H9 (cell line): ENCODE data around the gene DMXL2. TPM values are rescaled to one million over a fixed set of nuclear protein-coding genes. Genes with fewer than 3 reads are reported as not detected.

Source experiments
- DNase-seq: peaks from one replicate; pipeline ENCODE4 v3.0.0-alpha.2; 2017
- H2AFZ ChIP-seq: one replicate; pipeline ENCODE4 v1.6.1; 2013; ENCODE audit warnings: mild to moderate bottlenecking, low read length, control low read depth, moderate library complexity
- H2AK5ac ChIP-seq: 2 replicates; pipeline ENCODE4 v1.6.1; 2013; ENCODE audit warnings: low read length, control low read depth, mixed read lengths; ENCODE audit not compliant: insufficient read length
- H2BK120ac ChIP-seq: one replicate; pipeline ENCODE4 v1.6.1; 2013; ENCODE audit warnings: low read depth, mild to moderate bottlenecking, low read length, control low read depth, inconsistent platforms; ENCODE audit not compliant: poor library complexity, severe bottlenecking
- H2BK12ac ChIP-seq: 2 replicates; pipeline ENCODE4 v1.6.1; 2013; ENCODE audit warnings: low read length, control low read depth, mixed read lengths, low read depth; ENCODE audit not compliant: insufficient read length
- H2BK15ac ChIP-seq: 2 replicates; pipeline ENCODE4 v1.6.1; 2013; ENCODE audit warnings: low read depth, low read length, control low read depth
- H2BK20ac ChIP-seq: one replicate; pipeline ENCODE4 v1.6.1; 2013; ENCODE audit warnings: low read depth, mild to moderate bottlenecking, low read length, control low read depth, inconsistent platforms; ENCODE audit not compliant: poor library complexity, severe bottlenecking
- H2BK5ac ChIP-seq: 2 replicates; pipeline ENCODE4 v1.6.1; 2013; ENCODE audit warnings: low read length, control low read depth, mixed read lengths; ENCODE audit not compliant: insufficient read length
- H3K14ac ChIP-seq: 2 replicates; pipeline ENCODE4 v1.6.1; 2013; ENCODE audit warnings: low read length, control low read depth; ENCODE audit not compliant: insufficient read depth
- H3K18ac ChIP-seq: 2 replicates; pipeline ENCODE4 v1.6.1; 2013; ENCODE audit warnings: low read depth, mild to moderate bottlenecking, mixed read lengths, low read length, control low read depth; ENCODE audit not compliant: insufficient read length
- H3K23ac ChIP-seq: 2 replicates; pipeline ENCODE4 v1.6.1; 2013; ENCODE audit warnings: low read length, control low read depth, mixed read lengths, low read depth; ENCODE audit not compliant: insufficient read length
- H3K23me2 ChIP-seq: 2 replicates; pipeline ENCODE4 v1.6.1; 2013; ENCODE audit warnings: low read depth, mild to moderate bottlenecking, mixed read lengths, low read length, control low read depth; ENCODE audit not compliant: insufficient read length, poor library complexity, severe bottlenecking
- H3K27ac ChIP-seq: 2 replicates; pipeline ENCODE4 v1.5.1; 2013; ENCODE audit warnings: low read length, control low read depth, mixed read lengths, low read depth; ENCODE audit not compliant: insufficient read length
- H3K27me3 ChIP-seq: 2 replicates; pipeline ENCODE4 v1.6.1; 2013; ENCODE audit warnings: low read length, control low read depth, inconsistent platforms; ENCODE audit not compliant: insufficient read depth
- H3K4ac ChIP-seq: 2 replicates; pipeline ENCODE4 v1.6.1; 2013; ENCODE audit warnings: low read depth, mild to moderate bottlenecking, control low read depth, inconsistent platforms, low read length, moderate library complexity
- H3K4me1 ChIP-seq: 2 replicates; pipeline ENCODE4 v1.6.1; 2013; ENCODE audit warnings: low read length, control low read depth, inconsistent platforms; ENCODE audit not compliant: insufficient read depth
- H3K4me2 ChIP-seq: 2 replicates; pipeline ENCODE4 v1.6.1; 2013; ENCODE audit warnings: low read length, control low read depth, mixed read lengths; ENCODE audit not compliant: insufficient read length, insufficient read depth
- H3K56ac ChIP-seq: 2 replicates; pipeline ENCODE4 v1.6.1; 2013; ENCODE audit warnings: low read depth, mild to moderate bottlenecking, mixed read lengths, low read length, control low read depth; ENCODE audit not compliant: insufficient read length
- H3K79me1 ChIP-seq: 2 replicates; pipeline ENCODE4 v1.6.1; 2013; ENCODE audit warnings: low read depth, mild to moderate bottlenecking, moderate library complexity, low read length, control low read depth, inconsistent platforms; ENCODE audit not compliant: insufficient read depth, poor library complexity, severe bottlenecking
- H3K79me2 ChIP-seq: 2 replicates; pipeline ENCODE4 v1.6.1; 2013; ENCODE audit warnings: low read length, control low read depth, inconsistent platforms; ENCODE audit not compliant: insufficient read depth
- H3K9ac ChIP-seq: 2 replicates; pipeline ENCODE4 v1.6.1; 2013; ENCODE audit warnings: low read length, control low read depth, mixed read lengths; ENCODE audit not compliant: insufficient read length; ENCODE audit errors: extremely low read depth
- H3K9me3 ChIP-seq: one replicate; pipeline ENCODE4 v1.6.1; 2013; ENCODE audit warnings: low read depth, low read length, inconsistent platforms; ENCODE audit not compliant: control insufficient read depth
- H3T11ph ChIP-seq: one replicate; pipeline ENCODE4 v1.6.1; 2013; ENCODE audit warnings: mild to moderate bottlenecking, low read length, control low read depth, inconsistent platforms
- H4K20me1 ChIP-seq: one replicate; pipeline ENCODE4 v1.6.1; 2013; ENCODE audit not compliant: control insufficient read depth, insufficient read length, insufficient read depth
- H4K5ac ChIP-seq: 2 replicates; pipeline ENCODE4 v1.6.1; 2013; ENCODE audit warnings: low read depth, mild to moderate bottlenecking, mixed read lengths, low read length, control low read depth; ENCODE audit not compliant: insufficient read length
- H4K8ac ChIP-seq: replicated peaks from 2 replicates; pipeline ENCODE4 v1.6.1; 2013; ENCODE audit warnings: low read length, control low read depth, mixed read lengths, low read depth; ENCODE audit not compliant: insufficient read length
- H4K91ac ChIP-seq: 2 replicates; pipeline ENCODE4 v1.6.1; 2013; ENCODE audit warnings: low read depth, mild to moderate bottlenecking, moderate library complexity, mixed read lengths, low read length, control low read depth; ENCODE audit not compliant: insufficient read length
- H3K27ac Mint-ChIP-seq, 3 experiments: 2 replicates in 2 of 3; 3 replicates in 1 of 3; pipeline ENCODE4 v1.8.0; 2020 to 2021; ENCODE audit warnings: mixed read lengths in 3 of 3, mild to moderate bottlenecking in 1 of 3, moderate library complexity in 1 of 3
- H3K27me3 Mint-ChIP-seq: 2 replicates; pipeline ENCODE4 v1.8.0; 2021; ENCODE audit warnings: low read depth, mild to moderate bottlenecking, moderate library complexity, mixed read lengths
- H3K36me3 Mint-ChIP-seq, 3 experiments: 2 replicates in 2 of 3; 3 replicates in 1 of 3; pipeline ENCODE4 v1.8.0; 2020 to 2021; ENCODE audit warnings: low read depth in 3 of 3, mixed read lengths in 3 of 3; ENCODE audit not compliant: insufficient read depth in 1 of 3
- H3K4me1 Mint-ChIP-seq, 2 experiments: 2 replicates each; pipeline ENCODE4 v1.8.0; 2020; ENCODE audit warnings: mixed read lengths in 2 of 2
- H3K4me3 Mint-ChIP-seq, 2 experiments: 2 replicates in 1 of 2; 3 replicates in 1 of 2; pipeline ENCODE4 v1.8.0; 2020 to 2021; ENCODE audit warnings: mild to moderate bottlenecking in 2 of 2, mixed read lengths in 2 of 2, moderate library complexity in 1 of 2
- H3K9me3 Mint-ChIP-seq, 2 experiments: 2 replicates in 1 of 2; 3 replicates in 1 of 2; pipeline ENCODE4 v1.8.0; 2020; ENCODE audit warnings: mild to moderate bottlenecking in 2 of 2, mixed read lengths in 2 of 2, moderate library complexity in 1 of 2
- WGBS: extraction: QIAGEN DNeasy Blood & Tissue Kit; methylation state at CpG from one replicate; pipeline ENCODE4 v1.1.7; 2013; ENCODE audit warnings: missing lambda C conversion rate, low lambda C conversion rate, mixed read lengths; ENCODE audit not compliant: insufficient read length; ENCODE audit errors: extremely low coverage; 5-methylcytosine and 5-hydroxymethylcytosine counted together
- total RNA-seq: library from RNA; stranded (reverse); gene quantifications from 2 replicates; pipeline ENCODE4 v1.2.1, GENCODE V29; 2021
- TF ChIP-seq, protein P1 (sequence below): fragments of 200-600 bp; sonication (generic); conservative IDR thresholded peaks from 3 replicates; pipeline ENCODE4 v1.8.0; 2021; ENCODE audit warnings: antibody characterized with exemption, mild to moderate bottlenecking

Gene DMXL2
- total RNA-seq, 1 experiment from 2014 or later = 13.9 TPM

DNA sequence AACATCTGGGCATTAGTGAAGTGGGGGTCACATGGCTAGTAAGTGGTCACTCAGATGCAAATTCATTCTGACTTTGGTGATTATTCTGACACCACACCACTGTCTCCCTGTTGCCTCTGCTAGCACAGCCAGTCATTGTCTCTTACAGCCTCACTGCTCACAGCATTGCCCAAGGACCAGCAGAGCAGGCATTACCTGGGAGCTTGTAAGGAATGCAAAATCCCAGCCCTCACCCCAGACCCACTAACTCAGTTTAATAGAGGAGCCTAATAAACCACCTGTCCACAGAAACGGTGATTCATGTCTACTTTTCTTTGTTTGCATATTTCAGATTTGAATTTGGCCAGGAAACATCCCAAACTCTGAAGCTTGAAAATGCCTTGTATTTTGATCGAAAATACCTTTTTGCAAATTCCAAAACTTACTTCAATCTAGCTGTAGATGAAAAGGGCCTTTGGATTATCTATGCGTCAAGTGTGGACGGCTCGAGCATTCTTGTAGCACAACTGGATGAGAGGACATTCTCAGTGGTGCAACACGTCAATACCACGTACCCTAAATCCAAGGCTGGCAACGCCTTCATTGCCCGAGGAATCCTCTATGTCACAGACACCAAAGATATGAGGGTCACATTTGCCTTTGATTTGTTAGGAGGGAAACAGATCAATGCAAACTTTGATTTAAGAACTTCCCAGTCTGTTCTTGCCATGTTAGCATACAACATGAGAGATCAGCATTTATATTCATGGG lies 218.4 kb downstream of the DMXL2 start:
- H2AFZ ChIP-seq = no peak overlapping the region
- H3K27ac Mint-ChIP-seq = peak overlapping the region in 1 of 3 experiments; percentile 7; a peak in 3 of 7 replicates
- no peak overlapping the region for H3K14ac ChIP-seq

More for the DNA sequence above, 218.4 kb downstream of the DMXL2 start:
- Mint-ChIP-seq H3K9me3 (no peaks in the 10 kb centered on the region), H3K27me3 (peaks cover 6% of the 10 kb centered on the region; the same call in 1 of the 2 replicates), H3K36me3 (no peaks in the 10 kb centered on the region), H3K4me3 (no peak overlapping the region), H3K4me1 (peaks cover 11 to 22% of the 10 kb centered on the region in 2 experiments)
- H3K4me2 ChIP-seq = no peak overlapping the region
- H3K18ac ChIP-seq = no peak overlapping the region
- H3K23ac ChIP-seq = no peak overlapping the region
- peak; percentile 26 for DNase-seq
- H3K4me1 ChIP-seq = no peaks in the 10 kb centered on the region
- no peak overlapping the region for H2BK5ac ChIP-seq
- H3K9ac ChIP-seq = no peak overlapping the region
- no peak overlapping the region for H4K8ac ChIP-seq
- TF ChIP-seq, protein P1, sequence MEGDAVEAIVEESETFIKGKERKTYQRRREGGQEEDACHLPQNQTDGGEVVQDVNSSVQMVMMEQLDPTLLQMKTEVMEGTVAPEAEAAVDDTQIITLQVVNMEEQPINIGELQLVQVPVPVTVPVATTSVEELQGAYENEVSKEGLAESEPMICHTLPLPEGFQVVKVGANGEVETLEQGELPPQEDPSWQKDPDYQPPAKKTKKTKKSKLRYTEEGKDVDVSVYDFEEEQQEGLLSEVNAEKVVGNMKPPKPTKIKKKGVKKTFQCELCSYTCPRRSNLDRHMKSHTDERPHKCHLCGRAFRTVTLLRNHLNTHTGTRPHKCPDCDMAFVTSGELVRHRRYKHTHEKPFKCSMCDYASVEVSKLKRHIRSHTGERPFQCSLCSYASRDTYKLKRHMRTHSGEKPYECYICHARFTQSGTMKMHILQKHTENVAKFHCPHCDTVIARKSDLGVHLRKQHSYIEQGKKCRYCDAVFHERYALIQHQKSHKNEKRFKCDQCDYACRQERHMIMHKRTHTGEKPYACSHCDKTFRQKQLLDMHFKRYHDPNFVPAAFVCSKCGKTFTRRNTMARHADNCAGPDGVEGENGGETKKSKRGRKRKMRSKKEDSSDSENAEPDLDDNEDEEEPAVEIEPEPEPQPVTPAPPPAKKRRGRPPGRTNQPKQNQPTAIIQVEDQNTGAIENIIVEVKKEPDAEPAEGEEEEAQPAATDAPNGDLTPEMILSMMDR = no peak
- no peaks in the 10 kb centered on the region for H4K20me1 ChIP-seq
- no peak overlapping the region for H3K27ac ChIP-seq
- H2BK15ac ChIP-seq = no peak overlapping the region
- no peaks in the 10 kb centered on the region for H3K79me1 ChIP-seq
- H3K79me2 ChIP-seq = no peaks in the 10 kb centered on the region
- H3K4ac ChIP-seq = no peak overlapping the region
- WGBS = no CpG with 5 or more reads among the region's 9 CpGs
- no peak overlapping the region for H4K5ac ChIP-seq
- H3K27me3 ChIP-seq = no peaks in the 10 kb centered on the region
- no peak overlapping the region for H2BK120ac ChIP-seq
- no peaks in the 10 kb centered on the region for H3K9me3 ChIP-seq
- H2AK5ac ChIP-seq = no peak overlapping the region
- no peaks in the 10 kb centered on the region for H3K23me2 ChIP-seq
- no peak overlapping the region for H4K91ac ChIP-seq
- no peak overlapping the region for H2BK12ac ChIP-seq
- H2BK20ac ChIP-seq = no peak overlapping the region
- no peak overlapping the region for H3K56ac ChIP-seq
- H3T11ph ChIP-seq = no peak overlapping the region
